CD4-positive, alpha-beta T cell (primary cell): ENCODE data around the gene S100A5. TPM values are rescaled to one million over a fixed set of nuclear protein-coding genes. Genes with fewer than 3 reads are reported as not detected.
A peak's percentile ranks its signal among the peaks of the same experiment; 100 is the strongest.

Experiments used
- ATAC-seq: fragments of 200-7000 bp; cut with Tn5 transposase; one replicate; pipeline ENCODE4 v1.10.0; 2022; ENCODE audit warnings: mild to moderate bottlenecking; ENCODE audit not compliant: poor library complexity
- CTCF ChIA-PET: fragments of 350-600 bp; sonication (Branson Sonifier 250); formaldehyde crosslinking; loops from one replicate; lab custom pipeline; 2021; ENCODE audit warnings: antibody characterized with exemption, inconsistent platforms; lab: Charles Lee
- POLR2A ChIA-PET: fragments of 350-600 bp; sonication (Branson Sonifier 250); formaldehyde crosslinking; loops from one replicate; lab custom pipeline; 2021; ENCODE audit warnings: antibody characterized with exemption, inconsistent platforms; lab: Charles Lee
- DNase-seq, 14 experiments: peaks; one replicate each; pipeline ENCODE4 v3.0.0-alpha.2; 2013 to 2020; ENCODE audit warnings: mixed read lengths in 2 of 14
- H3K27ac ChIP-seq, 2 donors: one replicate each; pipeline versions ENCODE4 v1.5.1 to v1.7.0; 2013; ENCODE audit warnings: low read length in 2 of 2, low read depth in 1 of 2, mild to moderate bottlenecking in 1 of 2
- H3K27me3 ChIP-seq, 2 experiments: 1 replicate in 1 of 2; 2 replicates in 1 of 2; pipeline versions ENCODE4 v1.6.1 to v1.7.0; 2013; ENCODE audit warnings: low read length in 2 of 2, control low read depth in 1 of 2, mild to moderate bottlenecking in 1 of 2, moderate library complexity in 1 of 2; ENCODE audit not compliant: insufficient read depth in 2 of 2, control insufficient read depth in 1 of 2
- H3K36me3 ChIP-seq: one replicate; pipeline ENCODE4 v1.6.1; 2013; ENCODE audit warnings: low read length, control low read depth; ENCODE audit not compliant: insufficient read depth
- H3K4me1 ChIP-seq: one replicate; pipeline ENCODE4 v1.6.1; 2013; ENCODE audit warnings: low read length, control low read depth; ENCODE audit not compliant: insufficient read depth
- H3K4me3 ChIP-seq: one replicate; pipeline ENCODE4 v1.5.1; 2013; ENCODE audit warnings: mild to moderate bottlenecking, low read length, moderate library complexity
- H3K9me3 ChIP-seq, 2 experiments: 1 replicate in 1 of 2; 2 replicates in 1 of 2; pipeline versions ENCODE4 v1.6.1 to v1.7.0; 2013; ENCODE audit warnings: low read length in 2 of 2, mild to moderate bottlenecking in 2 of 2, control low read depth in 1 of 2, moderate library complexity in 1 of 2; ENCODE audit not compliant: control insufficient read depth in 1 of 2, insufficient read depth in 1 of 2
- H3K27ac Mint-ChIP-seq: one replicate; pipeline ENCODE4 v1.8.0; 2020; ENCODE audit warnings: mixed read lengths
- H3K27me3 Mint-ChIP-seq: one replicate; pipeline ENCODE4 v1.8.0; 2021; ENCODE audit warnings: mixed read lengths
- H3K36me3 Mint-ChIP-seq: one replicate; pipeline ENCODE4 v1.8.0; 2021; ENCODE audit warnings: low read depth, mixed read lengths
- H3K4me1 Mint-ChIP-seq: one replicate; pipeline ENCODE4 v1.8.0; 2021; ENCODE audit warnings: low read depth, mixed read lengths
- H3K4me3 Mint-ChIP-seq: one replicate; pipeline ENCODE4 v1.8.0; 2020; ENCODE audit warnings: mild to moderate bottlenecking, mixed read lengths
- H3K9me3 Mint-ChIP-seq: one replicate; pipeline ENCODE4 v1.8.0; 2020; ENCODE audit warnings: mixed read lengths
- intact Hi-C, 2 experiments: fragments of 100-400 bp; cut with DNase I in 1 of 2; cut with micrococcal nuclease in 1 of 2; formaldehyde crosslinking; loops; one replicate each; pipeline versions ENCODE4 v1.15.1 to v1.9.0; 2023 to 2025; cut with DNase I, micrococcal nuclease
- total RNA-seq, 174 experiments: library from RNA in 2 of 174; stranded (reverse) in 2 of 174; gene quantifications; one replicate each; pipeline ENCODE4 v1.2.3 and lab custom pipeline; 2021 to 2026
- TF ChIP-seq, protein P1 (sequence below): fragments of 200-600 bp; IDR thresholded peaks from one replicate; pipeline ENCODE4 v1.8.0; 2022; ENCODE audit warnings: antibody characterized with exemption, mild to moderate bottlenecking

S100A5 gene
- total RNA-seq, 2 experiments from 2014 or later, result 0.80 to 1.3 TPM

DNA sequence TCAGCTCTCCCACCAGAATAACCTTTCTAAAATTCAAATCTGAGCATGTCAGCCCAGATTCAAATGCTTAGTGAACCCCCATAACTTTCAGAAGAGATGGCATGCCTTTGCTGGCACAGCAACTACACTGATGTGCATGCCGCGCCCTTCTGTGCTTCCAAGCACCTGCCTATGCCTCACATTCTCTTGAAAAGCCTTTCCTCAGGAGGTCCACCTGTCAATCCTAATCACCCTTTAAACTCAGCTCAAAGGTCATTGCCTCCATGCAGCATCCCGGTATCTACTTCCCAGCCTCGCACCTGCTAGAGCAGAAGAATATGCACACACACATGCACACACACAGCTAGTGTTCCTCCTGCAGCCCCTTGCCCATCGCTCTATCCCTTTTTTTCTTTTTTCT lies 30.1 kb upstream of the S100A5 start:
- ChIA-PET CTCF (interaction anchor here (0.6 to 3.9 kb wide), 3 partner anchors 25 to 201 kb away, joined by 4 to 69 read pairs (median 5); partner anchors contain the start of gene S100A6), POLR2A (no interaction called here)
- no peak overlapping the region for H3K27ac Mint-ChIP-seq

DNA sequence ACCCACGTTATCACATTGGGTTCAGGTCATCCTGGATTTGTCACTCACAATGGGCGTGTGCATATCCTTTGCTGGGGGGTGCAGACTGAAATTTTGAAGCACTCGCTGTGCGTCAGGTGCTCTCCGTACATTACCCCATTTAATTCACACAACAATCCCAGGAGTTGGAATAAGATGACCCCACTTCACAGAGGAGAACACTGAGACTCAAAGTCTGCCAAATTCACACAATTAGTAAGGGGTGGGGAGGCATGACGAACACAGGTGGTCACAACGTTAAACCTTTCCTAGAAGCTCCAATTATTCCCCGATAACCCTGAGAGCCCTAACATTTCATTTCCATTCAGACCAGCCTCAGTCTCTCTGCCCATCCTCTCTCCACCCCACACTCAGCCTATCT lies 28.7 kb upstream of the S100A5 start:
- intact Hi-C loops, result loop anchor here in 1 of 2 experiments (1.0 kb wide), 1 partner anchor 58 kb away; no protein-coding TSS in a partner anchor
- H3K4me1 Mint-ChIP-seq, result peaks cover 40% of the 10 kb centered on the region
- H3K27ac ChIP-seq, result no peak overlapping the region
- no peak overlapping the region for H3K27ac Mint-ChIP-seq
- peaks cover 41% of the 10 kb centered on the region for H3K4me1 ChIP-seq
- ATAC-seq (no peak), DNase-seq (no peak)
- H3K9me3 ChIP-seq, result no peaks in the 10 kb centered on the region
- TF ChIP-seq, protein P1, sequence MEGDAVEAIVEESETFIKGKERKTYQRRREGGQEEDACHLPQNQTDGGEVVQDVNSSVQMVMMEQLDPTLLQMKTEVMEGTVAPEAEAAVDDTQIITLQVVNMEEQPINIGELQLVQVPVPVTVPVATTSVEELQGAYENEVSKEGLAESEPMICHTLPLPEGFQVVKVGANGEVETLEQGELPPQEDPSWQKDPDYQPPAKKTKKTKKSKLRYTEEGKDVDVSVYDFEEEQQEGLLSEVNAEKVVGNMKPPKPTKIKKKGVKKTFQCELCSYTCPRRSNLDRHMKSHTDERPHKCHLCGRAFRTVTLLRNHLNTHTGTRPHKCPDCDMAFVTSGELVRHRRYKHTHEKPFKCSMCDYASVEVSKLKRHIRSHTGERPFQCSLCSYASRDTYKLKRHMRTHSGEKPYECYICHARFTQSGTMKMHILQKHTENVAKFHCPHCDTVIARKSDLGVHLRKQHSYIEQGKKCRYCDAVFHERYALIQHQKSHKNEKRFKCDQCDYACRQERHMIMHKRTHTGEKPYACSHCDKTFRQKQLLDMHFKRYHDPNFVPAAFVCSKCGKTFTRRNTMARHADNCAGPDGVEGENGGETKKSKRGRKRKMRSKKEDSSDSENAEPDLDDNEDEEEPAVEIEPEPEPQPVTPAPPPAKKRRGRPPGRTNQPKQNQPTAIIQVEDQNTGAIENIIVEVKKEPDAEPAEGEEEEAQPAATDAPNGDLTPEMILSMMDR, result no peak
- CTCF ChIA-PET, result interaction anchor here (2.0 to 3.9 kb wide), 3 partner anchors 29 to 59 kb away, joined by 15 to 69 read pairs (median 36); partner anchors contain the start of genes S100A5 and S100A6
- H3K36me3 ChIP-seq, result no peaks in the 10 kb centered on the region
- no peaks in the 10 kb centered on the region for H3K9me3 Mint-ChIP-seq
- H3K4me3 Mint-ChIP-seq, result no peak overlapping the region
- no peaks in the 10 kb centered on the region for H3K36me3 Mint-ChIP-seq
- H3K27me3 ChIP-seq, result no peaks in the 10 kb centered on the region
- POLR2A ChIA-PET, result interaction anchor here (0.5 kb wide), 1 partner anchor 12 kb away, joined by 3 read pairs; no protein-coding TSS in a partner anchor
- H3K4me3 ChIP-seq, result no peak overlapping the region
- H3K27me3 Mint-ChIP-seq, result no peaks in the 10 kb centered on the region

More for the DNA sequence above, 30.1 kb upstream of the S100A5 start:
- DNase-seq, result no peak
- Mint-ChIP-seq H3K9me3 (no peaks in the 10 kb centered on the region), H3K36me3 (no peaks in the 10 kb centered on the region), H3K4me3 (no peak overlapping the region), H3K27me3 (no peaks in the 10 kb centered on the region), H3K4me1 (peaks cover 37% of the 10 kb centered on the region)
- TF ChIP-seq, protein P1, result no peak
- no peak overlapping the region for H3K27ac ChIP-seq
- no peaks in the 10 kb centered on the region for H3K27me3 ChIP-seq
- H3K36me3 ChIP-seq, result no peaks in the 10 kb centered on the region
- peaks cover 34% of the 10 kb centered on the region for H3K4me1 ChIP-seq
- no peaks in the 10 kb centered on the region for H3K9me3 ChIP-seq
- H3K4me3 ChIP-seq, result no peak overlapping the region
- intact Hi-C loops, result loop anchor here in 1 of 2 experiments (5.0 kb wide), 2 partner anchors 46 to 416 kb away; partner anchors contain the start of genes RAB13 and S100A14
- ATAC-seq, result no peak

DNA sequence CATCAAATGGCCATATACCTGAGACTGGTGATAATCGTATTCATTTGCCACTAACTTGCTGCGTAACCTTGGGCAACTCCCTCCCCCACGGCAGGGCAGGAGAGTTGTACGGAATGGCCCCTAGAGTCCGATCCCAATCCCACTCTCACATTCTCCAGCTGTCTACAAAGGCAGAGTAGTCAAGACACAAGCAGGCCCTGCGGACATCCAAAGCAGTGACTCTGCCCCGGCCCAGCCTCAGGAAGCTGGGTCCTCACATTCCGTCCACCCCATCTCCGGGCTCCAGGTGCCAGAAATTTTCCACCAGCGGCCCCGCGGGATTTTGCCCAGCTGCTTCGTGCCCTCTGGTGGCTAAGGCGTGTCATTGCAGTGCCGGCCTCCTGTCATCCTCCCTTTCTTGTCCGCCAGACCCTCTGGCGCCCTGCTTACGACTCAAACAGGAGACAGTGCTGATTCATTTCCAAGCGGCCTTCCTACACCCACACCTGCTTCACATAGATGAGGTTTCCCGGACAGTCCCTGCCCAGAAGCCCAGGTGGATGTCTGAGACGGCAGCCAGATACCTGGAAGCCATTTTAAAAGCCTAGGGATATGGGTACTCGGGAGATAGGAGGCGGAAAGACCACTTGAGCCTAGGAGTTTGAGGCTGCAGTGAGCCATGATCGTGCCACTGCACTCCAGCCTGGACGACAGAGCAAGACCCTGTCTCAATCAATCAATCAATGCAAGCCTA lies 27.8 kb upstream of the S100A5 start:
- DNase-seq (peak; percentile 66 to 89 (median 75)), ATAC-seq (peak; percentile 48)
- H3K9me3 Mint-ChIP-seq, result no peaks in the 10 kb centered on the region
- no peaks in the 10 kb centered on the region for H3K9me3 ChIP-seq
- H3K36me3 Mint-ChIP-seq, result no peaks in the 10 kb centered on the region
- ChIA-PET CTCF (interaction anchor here (0.7 to 3.9 kb wide), 9 partner anchors 14 to 186 kb away, joined by 3 to 69 read pairs (median 3); partner anchors contain the start of genes S100A4, S100A5 and S100A6), POLR2A (interaction anchor here (0.9 to 1.8 kb wide), 6 partner anchors 24 to 65 kb away, joined by 3 to 26 read pairs (median 10); partner anchors contain the start of genes CHTOP, S100A4, S100A5 and S100A6)
- H3K27me3 Mint-ChIP-seq, result no peaks in the 10 kb centered on the region
- TF ChIP-seq, protein P1, result peak; percentile 93
- peak overlapping the region; percentile 34 for H3K4me3 ChIP-seq
- H3K27me3 ChIP-seq, result no peaks in the 10 kb centered on the region
- intact Hi-C loops, result loop anchor here (1.0 kb wide), 2 partner anchors 35 to 57 kb away; no protein-coding TSS in a partner anchor
- no peaks in the 10 kb centered on the region for H3K36me3 ChIP-seq
- peak overlapping the region; percentile 72 for H3K27ac Mint-ChIP-seq
- peaks cover 41% of the 10 kb centered on the region for H3K4me1 ChIP-seq
- no peak overlapping the region for H3K27ac ChIP-seq
- H3K4me1 Mint-ChIP-seq, result peaks cover 40% of the 10 kb centered on the region
- peak overlapping the region; percentile 59 for H3K4me3 Mint-ChIP-seq
